ENCODE results near the gene SLC13A4.
A peak's percentile ranks its signal among the peaks of the same experiment; 100 is the strongest.
"Not testable (repeated sequence)": the region's sequence is repeated elsewhere in the genome, so short reads cannot be mapped to it uniquely, and the experiment has no call there.

The SLC13A4 gene

GRCh38 chr7:135685306-135686084 lies 42.5 kb downstream of the SLC13A4 start:
- DNase-seq = no peak

GRCh38 chr7:135684699-135685098 lies 43.3 kb downstream of the SLC13A4 start:
- no peak for DNase-seq

- DNase-seq = no peak
Observed at GRCh38 chr7:135684136-135684535, 43.9 kb downstream of the SLC13A4 start.

GRCh38 chr7:135683609-135684008 lies 44.4 kb downstream of the SLC13A4 start:
- no peak for DNase-seq

GRCh38 chr7:135682191-135682590 lies 45.8 kb downstream of the SLC13A4 start:
- no peak for DNase-seq

- DNase-seq = no peak
Observed at GRCh38 chr7:135681762-135682161, 46.2 kb downstream of the SLC13A4 start.

GRCh38 chr7:135678612-135679575 lies 49.1 kb downstream of the SLC13A4 start:
- DNase-seq = no peak

- no peak for DNase-seq
Observed at GRCh38 chr7:135673360-135673706, 54.7 kb downstream of the SLC13A4 start.

GRCh38 chr7:135672560-135673359 lies 55.2 kb downstream of the SLC13A4 start:
- peak; percentile 80 for DNase-seq

GRCh38 chr7:135670179-135670578 lies 57.8 kb downstream of the SLC13A4 start:
- no peak for DNase-seq

GRCh38 chr7:135669774-135670173 lies 58.2 kb downstream of the SLC13A4 start:
- DNase-seq = no peak

GRCh38 chr7:135668852-135669395 lies 59.1 kb downstream of the SLC13A4 start:
- not testable (repeated sequence) for DNase-seq

GRCh38 chr7:135667626-135668025 lies 60.4 kb downstream of the SLC13A4 start:
- not testable (repeated sequence) for DNase-seq

- DNase-seq = no peak
Observed at GRCh38 chr7:135666846-135667245, 61.1 kb downstream of the SLC13A4 start.

GRCh38 chr7:135666156-135666555 lies 61.8 kb downstream of the SLC13A4 start:
- DNase-seq = no peak

GRCh38 chr7:135665042-135665441 lies 62.9 kb downstream of the SLC13A4 start:
- DNase-seq = no peak

- DNase-seq = no peak
Observed at GRCh38 chr7:135664046-135664589, 63.9 kb downstream of the SLC13A4 start.

GRCh38 chr7:135662373-135663114 lies 65.4 kb downstream of the SLC13A4 start, which contains the start of gene STMP1:
TSS of gene STMP1 (plus strand) at chr7:135662514.
- peak; percentile 98 for DNase-seq

GRCh38 chr7:135662123-135662372 lies 65.9 kb downstream of the SLC13A4 start:
- DNase-seq = no peak

GRCh38 chr7:135661311-135662122 lies 66.5 kb downstream of the SLC13A4 start:
- no peak for DNase-seq
